Type B pancreatic cell (in vitro differentiated cells): ENCODE results near the gene DNAI4. TPM values are rescaled to one million over a fixed set of nuclear protein-coding genes. Genes with fewer than 3 reads are reported as not detected.

ENCODE experiments used
- DNase-seq: peaks from one replicate; pipeline ENCODE4 v3.0.0; 2021; ENCODE audit warnings: mixed read lengths; ENCODE audit not compliant: unreplicated experiment; ENCODE audit errors: extremely low spot score
- H3K27ac Mint-ChIP-seq: 2 replicates; pipeline ENCODE4 v1.8.0; 2021; ENCODE audit warnings: mild to moderate bottlenecking, mixed read lengths
- H3K27me3 Mint-ChIP-seq: 2 replicates; pipeline ENCODE4 v1.8.0; 2021; ENCODE audit warnings: mixed read lengths
- H3K36me3 Mint-ChIP-seq: 2 replicates; pipeline ENCODE4 v1.8.0; 2021; ENCODE audit warnings: mixed read lengths
- H3K4me1 Mint-ChIP-seq: one replicate; pipeline ENCODE4 v1.8.0; 2021; ENCODE audit warnings: mixed read lengths; ENCODE audit not compliant: unreplicated experiment
- H3K4me3 Mint-ChIP-seq: 2 replicates; pipeline ENCODE4 v1.8.0; 2021; ENCODE audit warnings: mild to moderate bottlenecking, mixed read lengths
- H3K9me3 Mint-ChIP-seq: 2 replicates; pipeline ENCODE4 v1.8.0; 2021; ENCODE audit warnings: mixed read lengths
- total RNA-seq: library from RNA; stranded (reverse); gene quantifications from 2 replicates; pipeline ENCODE4 v1.2.1, GENCODE V29; 2021; ENCODE audit warnings: low replicate concordance
- TF ChIP-seq, protein P1 (sequence below): fragments of 200-600 bp; sonication (generic); conservative IDR thresholded peaks from 2 replicates; pipeline ENCODE4 v1.5.0; 2021; ENCODE audit warnings: antibody characterized with exemption, mild to moderate bottlenecking

The DNAI4 gene
- total RNA-seq, 1 donor from 2014 or later, result 20.1 TPM

DNA sequence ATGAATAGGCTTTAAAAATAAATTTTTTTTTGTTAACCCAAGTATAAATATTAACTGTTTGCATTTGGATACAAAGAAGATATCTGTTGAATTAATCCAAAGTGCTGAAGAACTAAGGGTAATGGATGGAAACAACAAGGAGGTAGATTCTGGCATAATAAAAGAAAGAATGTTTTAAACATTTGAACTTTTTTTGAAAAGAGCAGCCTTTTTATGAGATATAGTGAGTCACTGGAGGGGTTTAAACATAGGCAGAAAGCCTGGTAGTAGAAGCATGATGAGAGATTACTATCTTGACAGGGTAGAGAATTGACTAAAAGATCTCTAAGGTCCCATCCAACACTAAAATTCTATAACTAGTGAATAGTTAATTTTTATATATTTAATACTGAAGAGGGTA lies 2.9 kb upstream of the DNAI4 start:
- H3K27me3 Mint-ChIP-seq, result no peaks in the 10 kb centered on the region
- H3K4me3 Mint-ChIP-seq, result no peak overlapping the region
- no peaks in the 10 kb centered on the region for H3K9me3 Mint-ChIP-seq
- H3K27ac Mint-ChIP-seq, result no peak overlapping the region
- peaks cover 40% of the 10 kb centered on the region for H3K4me1 Mint-ChIP-seq
- no peak for DNase-seq
- TF ChIP-seq, protein P1, sequence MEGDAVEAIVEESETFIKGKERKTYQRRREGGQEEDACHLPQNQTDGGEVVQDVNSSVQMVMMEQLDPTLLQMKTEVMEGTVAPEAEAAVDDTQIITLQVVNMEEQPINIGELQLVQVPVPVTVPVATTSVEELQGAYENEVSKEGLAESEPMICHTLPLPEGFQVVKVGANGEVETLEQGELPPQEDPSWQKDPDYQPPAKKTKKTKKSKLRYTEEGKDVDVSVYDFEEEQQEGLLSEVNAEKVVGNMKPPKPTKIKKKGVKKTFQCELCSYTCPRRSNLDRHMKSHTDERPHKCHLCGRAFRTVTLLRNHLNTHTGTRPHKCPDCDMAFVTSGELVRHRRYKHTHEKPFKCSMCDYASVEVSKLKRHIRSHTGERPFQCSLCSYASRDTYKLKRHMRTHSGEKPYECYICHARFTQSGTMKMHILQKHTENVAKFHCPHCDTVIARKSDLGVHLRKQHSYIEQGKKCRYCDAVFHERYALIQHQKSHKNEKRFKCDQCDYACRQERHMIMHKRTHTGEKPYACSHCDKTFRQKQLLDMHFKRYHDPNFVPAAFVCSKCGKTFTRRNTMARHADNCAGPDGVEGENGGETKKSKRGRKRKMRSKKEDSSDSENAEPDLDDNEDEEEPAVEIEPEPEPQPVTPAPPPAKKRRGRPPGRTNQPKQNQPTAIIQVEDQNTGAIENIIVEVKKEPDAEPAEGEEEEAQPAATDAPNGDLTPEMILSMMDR, result no peak
- peaks cover 1% of the 10 kb centered on the region for H3K36me3 Mint-ChIP-seq

DNA sequence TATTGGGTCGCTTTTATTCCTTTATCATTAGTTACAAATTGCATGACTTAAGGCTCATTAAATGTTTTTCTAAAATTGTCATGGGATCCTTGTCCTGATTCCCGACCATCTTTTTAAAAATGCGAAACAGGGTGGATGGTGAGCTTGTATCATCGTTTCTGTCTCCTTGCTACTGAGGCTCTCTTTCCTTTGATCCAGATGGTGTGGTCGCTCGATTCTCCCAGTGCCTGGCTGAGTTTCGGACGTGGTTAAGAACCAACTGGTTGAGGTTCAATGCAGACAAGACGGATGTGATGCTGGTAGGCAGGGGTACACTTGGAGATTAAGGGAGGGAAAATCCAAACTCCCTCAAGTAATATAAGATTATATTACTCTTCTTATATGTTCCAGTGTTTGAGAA lies 1.3 kb upstream of the DNAI4 start:
- H3K4me1 Mint-ChIP-seq, result peaks cover 34% of the 10 kb centered on the region
- DNase-seq, result no peak
- H3K36me3 Mint-ChIP-seq, result peaks cover 8% of the 10 kb centered on the region
- no peaks in the 10 kb centered on the region for H3K27me3 Mint-ChIP-seq
- peak overlapping the region; percentile 97 for H3K4me3 Mint-ChIP-seq
- peak overlapping the region; percentile 97 for H3K27ac Mint-ChIP-seq
- TF ChIP-seq, protein P1, result no peak
- H3K9me3 Mint-ChIP-seq, result no peaks in the 10 kb centered on the region

DNA sequence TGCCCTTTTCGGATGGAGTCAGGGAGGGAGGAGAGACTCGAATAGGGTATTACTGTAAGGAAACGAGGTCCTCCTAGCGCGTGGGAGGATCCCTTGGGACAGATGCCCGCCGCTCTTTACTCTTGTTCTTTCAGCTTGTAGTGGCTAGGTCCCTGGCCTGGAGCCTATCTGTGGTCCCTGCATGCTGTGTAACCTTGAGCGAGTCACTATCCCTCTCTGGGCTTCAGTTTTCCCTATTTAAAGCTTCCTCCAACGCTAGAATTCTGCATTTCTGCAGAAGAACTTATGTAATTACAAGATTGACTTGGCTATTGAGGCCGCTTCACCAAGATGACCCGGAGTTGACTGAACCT lies 878 bp upstream of the DNAI4 start:
- peaks cover 10% of the 10 kb centered on the region for H3K36me3 Mint-ChIP-seq
- TF ChIP-seq, protein P1, result peak; percentile 23
- H3K9me3 Mint-ChIP-seq, result no peaks in the 10 kb centered on the region
- H3K4me3 Mint-ChIP-seq, result peak overlapping the region; percentile 97
- H3K27me3 Mint-ChIP-seq, result no peaks in the 10 kb centered on the region
- H3K4me1 Mint-ChIP-seq, result peaks cover 36% of the 10 kb centered on the region
- no peak for DNase-seq
- H3K27ac Mint-ChIP-seq, result peak overlapping the region; percentile 97

DNA sequence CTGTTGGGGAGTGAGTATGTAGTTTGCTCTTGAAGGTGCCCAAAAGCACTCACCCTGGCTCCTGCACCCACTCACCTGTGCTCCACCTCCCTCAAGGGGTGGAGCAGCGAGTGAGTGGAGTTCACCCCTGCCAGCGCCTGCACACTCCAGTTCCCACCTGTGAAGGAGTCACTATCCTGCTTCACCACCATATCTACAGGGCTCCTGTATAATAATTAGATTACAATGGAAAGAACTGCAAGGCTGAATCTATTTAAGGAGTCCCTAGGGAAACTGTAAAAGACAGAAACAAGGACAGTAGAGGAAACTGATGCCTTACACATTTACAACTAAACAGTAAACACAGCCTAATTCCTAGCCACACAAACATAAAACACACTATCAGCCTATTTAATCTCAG lies 4.1 kb downstream of the DNAI4 start:
- peaks cover 23% of the 10 kb centered on the region for H3K36me3 Mint-ChIP-seq
- H3K27me3 Mint-ChIP-seq, result no peaks in the 10 kb centered on the region
- H3K4me3 Mint-ChIP-seq, result no peak overlapping the region

DNA sequence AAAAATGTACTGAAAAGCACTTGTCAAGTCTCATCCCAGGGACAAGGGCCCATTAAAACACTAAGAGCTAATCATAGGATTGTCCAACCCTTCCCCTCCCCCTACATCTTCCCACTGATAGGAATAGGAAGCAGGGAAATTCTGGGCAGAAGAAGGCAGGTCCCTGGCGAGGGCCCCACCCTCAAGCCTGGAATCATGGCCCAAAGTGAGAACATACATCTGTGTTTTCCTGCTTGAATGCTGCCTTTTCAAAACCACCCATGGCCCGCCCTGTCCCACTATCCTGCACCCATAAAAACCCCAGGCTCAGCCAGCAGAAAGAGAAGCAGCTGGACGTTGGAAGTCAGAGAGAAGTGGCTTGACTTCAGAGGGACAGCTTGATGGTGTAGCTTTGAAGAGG lies 4.8 kb downstream of the DNAI4 start:
- Mint-ChIP-seq H3K27ac (no peak overlapping the region), H3K4me3 (no peak overlapping the region), H3K9me3 (no peaks in the 10 kb centered on the region), H3K36me3 (peaks cover 23% of the 10 kb centered on the region), H3K4me1 (peaks cover 21% of the 10 kb centered on the region), H3K27me3 (no peaks in the 10 kb centered on the region)
- DNase-seq, result no peak
- TF ChIP-seq, protein P1, result no peak

More for the DNA sequence above, 4.1 kb downstream of the DNAI4 start:
- TF ChIP-seq, protein P1, result no peak
- peak overlapping the region; percentile 40 for H3K27ac Mint-ChIP-seq
- H3K4me1 Mint-ChIP-seq, result peaks cover 22% of the 10 kb centered on the region
- no peaks in the 10 kb centered on the region for H3K9me3 Mint-ChIP-seq
- DNase-seq, result no peak

DNA sequence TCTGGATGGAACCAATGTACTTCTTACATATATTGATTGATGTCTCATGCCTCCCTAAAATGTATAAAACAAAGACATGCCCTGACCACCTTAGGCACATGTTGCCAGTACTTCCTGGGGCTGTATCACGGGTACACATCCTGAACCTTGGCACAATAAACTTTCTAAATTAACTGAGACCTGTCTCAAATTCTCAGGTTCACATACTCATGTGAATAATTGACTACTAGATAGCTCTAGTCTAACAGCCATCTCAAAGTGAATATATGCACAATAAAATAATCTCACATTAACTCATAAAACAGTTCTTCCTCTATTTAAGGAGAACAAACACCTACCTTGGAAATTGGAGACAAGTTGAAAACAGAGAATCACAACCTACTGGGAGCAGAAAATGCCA lies 5.6 kb downstream of the DNAI4 start:
- Mint-ChIP-seq H3K9me3 (no peaks in the 10 kb centered on the region), H3K4me1 (peaks cover 21% of the 10 kb centered on the region), H3K4me3 (no peak overlapping the region), H3K27me3 (no peaks in the 10 kb centered on the region), H3K36me3 (peaks cover 23% of the 10 kb centered on the region), H3K27ac (no peak overlapping the region)
- DNase-seq, result no peak
- TF ChIP-seq, protein P1, result no peak
